AG09319 (cell line): Measurements from ENCODE around the gene PIWIL1.

Experiments
- DNase-seq: peaks from one replicate; pipeline ENCODE4 v3.0.0-alpha.2; 2010; ENCODE audit warnings: low read depth; ENCODE audit errors: extremely low read depth
- CTCF ChIP-seq: IDR thresholded peaks from 2 replicates; pipeline ENCODE4 v1.5.1; 2011; ENCODE audit warnings: low read depth, mild to moderate bottlenecking, inconsistent platforms, low read length, moderate library complexity

PIWIL1 gene

GRCh38 chr12:130347588-130347987 lies 9.9 kb downstream of the PIWIL1 start:
- TF ChIP-seq CTCF, result no peak
- no peak for DNase-seq

GRCh38 chr12:130350715-130351114 lies 13.0 kb downstream of the PIWIL1 start:
- TF ChIP-seq CTCF, result no peak
- DNase-seq, result no peak

- no peak for DNase-seq
- no peak for TF ChIP-seq CTCF
Measured at GRCh38 chr12:130351326-130351725, 13.6 kb downstream of the PIWIL1 start.

GRCh38 chr12:130353081-130353480 lies 15.4 kb downstream of the PIWIL1 start:
- no peak for DNase-seq
- TF ChIP-seq CTCF, result no peak

GRCh38 chr12:130354407-130354806 lies 16.7 kb downstream of the PIWIL1 start:
- no peak for DNase-seq
- TF ChIP-seq CTCF, result no peak

GRCh38 chr12:130356222-130356621 lies 18.5 kb downstream of the PIWIL1 start:
- no peak for DNase-seq

GRCh38 chr12:130357241-130357640 lies 19.6 kb downstream of the PIWIL1 start:
- no peak for DNase-seq
- no peak for TF ChIP-seq CTCF

More at GRCh38 chr12:130356222-130356621, 18.5 kb downstream of the PIWIL1 start:
- no peak for TF ChIP-seq CTCF
